NCI-H1417 (cell line): ENCODE results near the gene ZNF575.

Experiments
- DNase-seq, 3 experiments: peaks; one replicate each; lab custom pipeline; 2025; lab: John Stamatoyannopoulos, UW

The ZNF575 gene, protein sequence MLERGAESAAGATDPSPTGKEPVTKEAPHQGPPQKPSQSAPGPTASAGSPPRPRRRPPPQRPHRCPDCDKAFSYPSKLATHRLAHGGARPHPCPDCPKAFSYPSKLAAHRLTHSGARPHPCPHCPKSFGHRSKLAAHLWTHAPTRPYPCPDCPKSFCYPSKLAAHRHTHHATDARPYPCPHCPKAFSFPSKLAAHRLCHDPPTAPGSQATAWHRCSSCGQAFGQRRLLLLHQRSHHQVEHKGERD

DNA sequence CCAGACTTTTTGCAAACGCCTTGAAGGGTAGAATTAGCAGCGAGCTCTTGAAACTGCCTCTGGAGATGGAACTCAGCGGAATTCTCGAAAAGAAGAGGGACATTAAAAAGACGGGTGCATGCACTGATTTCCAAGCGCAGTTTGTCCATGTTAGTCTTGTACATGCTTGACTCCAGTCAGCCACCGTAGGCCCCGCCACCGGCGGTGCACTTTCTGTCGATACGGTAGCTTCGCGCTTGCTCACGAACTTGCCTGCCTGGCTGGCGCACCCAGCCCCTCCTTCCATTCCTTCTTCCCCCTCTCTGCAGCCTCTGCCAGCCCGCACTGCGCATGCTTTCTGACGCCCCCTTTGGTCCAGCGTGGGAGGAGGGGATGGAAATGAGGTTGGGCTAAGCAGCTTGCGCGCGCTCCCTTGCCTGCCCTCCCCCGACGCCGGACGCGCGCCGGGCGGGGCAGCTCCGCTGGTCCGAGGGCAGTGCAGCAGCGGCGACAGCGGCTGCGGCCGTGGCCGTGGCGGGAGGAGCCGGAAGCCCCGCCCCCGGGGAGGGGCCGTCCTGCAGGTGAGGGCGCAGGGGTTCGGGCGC, at the start of gene ZNF575:
Gene ZNF575, plus strand, starts transcription at position 227 of the 584 bp plus-strand sequence. CDS start 1,235 bp downstream, outside the sequence.
- peak; percentile 91 to 97 (median 94) for DNase-seq

DNA sequence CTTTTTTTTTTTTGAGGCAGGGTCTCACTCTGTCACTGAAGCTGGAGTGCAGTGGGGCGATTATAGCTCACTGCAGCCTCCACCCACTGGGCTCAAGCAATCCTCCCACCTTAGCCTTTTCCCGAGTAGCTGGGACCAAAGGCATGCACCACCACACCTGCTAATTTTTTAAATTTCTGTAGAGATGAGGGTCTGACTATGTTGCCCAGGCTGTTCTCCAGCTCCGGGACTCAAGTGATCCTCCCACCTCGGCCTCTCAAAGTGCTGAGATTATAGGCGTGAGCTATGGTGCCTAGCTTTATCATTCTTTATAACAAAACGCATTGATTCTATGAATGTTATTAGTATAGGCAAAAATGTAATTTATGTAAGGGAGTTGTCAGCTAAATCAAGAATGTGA, 49.7 kb upstream of the ZNF575 start:
- no peak for DNase-seq

DNA sequence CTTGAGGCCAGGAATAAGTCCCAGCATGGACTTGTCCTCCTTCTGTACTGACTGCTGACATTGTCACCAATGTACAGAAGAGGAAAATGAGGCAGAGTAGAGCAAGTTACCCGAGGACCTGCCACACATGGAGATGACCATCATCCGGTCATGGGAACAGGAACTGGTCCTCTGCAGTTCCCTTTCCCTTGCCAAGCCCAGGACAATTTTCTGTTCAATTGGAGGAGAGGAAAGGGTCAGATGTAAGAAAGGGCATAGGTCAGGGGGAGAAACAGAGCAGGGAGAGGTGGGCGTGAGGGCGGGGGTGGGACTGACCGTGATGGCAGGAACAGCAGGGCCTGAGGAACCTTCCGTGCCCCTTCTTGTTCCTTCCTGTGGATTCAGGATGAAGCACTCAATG, 47.0 kb upstream of the ZNF575 start:
- DNase-seq, result no peak

DNA sequence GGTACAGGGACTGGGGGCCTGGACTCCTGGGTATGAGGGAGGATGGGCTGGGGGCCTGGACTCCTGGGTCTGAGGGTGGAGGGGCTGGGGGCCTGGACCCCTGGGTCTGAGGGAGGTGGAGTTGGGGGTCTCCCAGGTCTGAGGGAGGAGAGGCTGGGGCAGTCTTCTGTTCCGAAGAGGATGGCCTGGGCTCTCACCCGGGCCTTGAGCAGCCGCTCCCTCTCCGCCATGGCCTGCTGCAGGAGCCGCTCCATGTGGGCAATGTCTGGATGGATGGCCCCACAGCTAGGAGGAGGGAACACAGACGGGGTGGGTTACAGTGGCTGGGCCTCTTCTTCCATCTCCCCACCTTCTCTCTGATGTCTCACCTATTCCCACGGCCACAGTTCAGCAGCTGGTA, 46.6 kb upstream of the ZNF575 start:
- no peak for DNase-seq

DNA sequence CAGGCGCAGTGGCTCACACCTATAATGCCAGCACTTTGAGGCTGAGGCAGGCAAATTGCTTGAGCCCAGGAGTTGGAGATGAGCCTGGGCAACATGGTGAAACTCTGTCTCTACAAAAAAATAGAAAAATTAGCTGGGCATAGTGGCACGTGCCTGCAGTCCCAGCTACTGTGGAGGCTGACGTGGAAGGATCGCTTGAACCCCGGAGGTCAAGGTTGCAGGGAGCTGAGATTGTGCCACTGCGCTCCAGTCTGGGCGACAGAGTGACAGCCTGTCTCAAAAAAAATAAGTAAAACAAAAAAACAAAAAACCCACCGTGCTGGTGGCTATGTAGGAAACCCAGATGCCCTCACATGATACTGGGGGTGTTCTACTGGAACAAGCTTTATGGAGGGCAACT, 44.8 kb upstream of the ZNF575 start:
- no peak for DNase-seq

DNA sequence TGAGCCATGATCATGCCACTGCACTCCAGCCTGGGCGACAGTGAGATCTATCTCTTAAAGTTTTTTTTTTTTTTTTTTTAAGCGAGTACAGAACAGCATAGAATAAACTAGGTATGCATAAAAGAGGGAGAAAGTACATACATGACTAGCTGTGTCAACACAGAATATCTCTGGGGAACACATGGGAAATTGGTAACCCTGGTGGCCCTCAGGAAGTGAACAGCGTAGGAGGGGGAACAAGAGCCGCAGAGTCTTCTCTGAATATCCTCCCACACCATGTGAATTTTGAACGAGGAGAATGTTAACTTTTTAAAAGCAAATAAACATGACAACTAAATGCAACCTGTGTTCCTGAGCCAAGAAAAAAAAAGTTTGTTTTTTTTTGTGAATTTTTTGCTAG, 43.7 kb upstream of the ZNF575 start:
- DNase-seq, result no peak

DNA sequence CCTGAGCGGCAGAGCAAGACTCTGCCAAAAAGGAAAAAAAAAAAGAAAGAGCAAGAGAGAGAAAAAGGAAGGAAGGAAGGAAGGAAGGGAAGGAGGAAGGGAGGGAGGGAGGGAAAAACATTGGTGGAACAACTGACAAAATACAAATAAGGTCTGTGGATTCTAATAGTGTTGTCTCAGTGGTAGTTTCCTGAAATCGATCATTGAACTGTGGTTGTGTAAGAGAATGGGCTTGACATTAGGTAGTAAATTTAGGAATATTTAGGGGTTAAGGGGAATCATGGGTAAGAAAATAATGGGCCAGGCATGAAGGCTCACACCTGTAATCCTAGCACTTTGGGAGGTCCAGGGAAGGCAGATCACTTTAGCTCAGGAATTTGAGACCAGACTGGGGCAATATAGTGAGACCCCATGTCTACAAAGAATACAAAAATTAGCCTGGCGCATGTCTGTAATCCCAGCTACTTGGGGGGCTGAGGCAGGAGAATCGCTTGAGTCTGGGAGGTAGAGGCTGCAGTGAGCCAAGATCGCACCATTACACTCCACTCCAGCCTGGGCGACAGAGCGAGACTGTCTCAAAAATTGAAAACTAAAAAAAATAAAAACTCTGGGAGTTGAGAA, 42.9 kb upstream of the ZNF575 start:
- no peak for DNase-seq

DNA sequence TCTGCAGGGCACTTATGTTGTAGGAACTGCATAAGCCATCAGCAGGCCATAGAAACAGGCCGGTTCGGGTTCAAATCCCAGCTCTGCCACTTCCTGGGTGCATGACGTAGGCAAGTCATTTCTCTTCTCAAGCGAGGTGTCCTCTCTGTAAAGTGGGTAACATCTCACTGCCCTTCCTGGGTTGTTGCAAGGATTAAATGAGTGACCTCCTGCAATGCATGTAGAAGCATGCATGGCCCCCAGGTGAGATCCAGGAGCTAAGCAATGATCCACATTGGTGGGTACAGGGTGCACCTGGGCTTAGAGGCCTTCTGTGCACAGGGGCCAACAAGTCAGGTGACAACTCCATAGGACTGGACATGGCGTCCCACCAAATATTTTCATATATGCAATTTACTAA, 42.2 kb upstream of the ZNF575 start:
- DNase-seq, result no peak

DNA sequence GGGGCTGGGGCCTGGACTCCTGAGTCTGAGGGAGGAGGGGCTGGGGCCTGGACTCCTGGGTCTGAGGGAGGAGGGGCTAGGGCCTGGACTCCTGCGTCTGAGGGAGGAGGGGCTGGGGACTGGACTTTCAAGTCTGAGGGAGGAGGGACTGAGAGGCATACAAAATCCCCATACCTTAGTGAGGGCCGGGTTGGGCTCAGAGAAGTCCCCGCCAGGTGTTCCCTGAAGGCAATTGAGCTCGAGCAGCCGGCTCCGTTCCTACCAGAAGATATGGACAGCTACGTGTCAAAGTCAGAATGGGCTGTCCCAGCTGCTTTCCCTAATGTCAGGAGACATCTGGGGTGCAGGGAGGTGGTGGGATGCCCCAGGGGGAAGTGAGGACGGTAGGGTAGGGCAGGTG, 37.9 kb upstream of the ZNF575 start:
- no peak for DNase-seq

DNA sequence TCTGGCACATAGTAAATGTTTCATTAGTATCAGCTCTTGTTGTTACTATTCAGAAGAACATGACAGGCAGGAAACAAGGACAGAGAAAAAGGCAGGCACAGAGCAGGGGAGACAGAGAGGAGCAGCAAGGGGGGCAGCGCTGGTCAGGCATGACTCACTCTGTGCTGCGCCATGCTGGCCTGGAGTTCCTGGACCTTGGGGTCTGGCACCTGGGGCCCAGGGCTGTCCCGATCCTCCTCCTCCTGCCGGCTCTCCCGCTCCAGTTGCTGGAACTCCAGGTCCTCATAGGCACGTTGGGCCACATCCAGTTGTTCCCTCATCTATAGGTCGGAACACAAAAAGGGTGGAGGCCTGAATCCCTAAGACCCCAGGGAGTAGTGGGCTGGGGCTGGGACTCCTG, 36.0 kb upstream of the ZNF575 start:
- DNase-seq, result no peak

DNA sequence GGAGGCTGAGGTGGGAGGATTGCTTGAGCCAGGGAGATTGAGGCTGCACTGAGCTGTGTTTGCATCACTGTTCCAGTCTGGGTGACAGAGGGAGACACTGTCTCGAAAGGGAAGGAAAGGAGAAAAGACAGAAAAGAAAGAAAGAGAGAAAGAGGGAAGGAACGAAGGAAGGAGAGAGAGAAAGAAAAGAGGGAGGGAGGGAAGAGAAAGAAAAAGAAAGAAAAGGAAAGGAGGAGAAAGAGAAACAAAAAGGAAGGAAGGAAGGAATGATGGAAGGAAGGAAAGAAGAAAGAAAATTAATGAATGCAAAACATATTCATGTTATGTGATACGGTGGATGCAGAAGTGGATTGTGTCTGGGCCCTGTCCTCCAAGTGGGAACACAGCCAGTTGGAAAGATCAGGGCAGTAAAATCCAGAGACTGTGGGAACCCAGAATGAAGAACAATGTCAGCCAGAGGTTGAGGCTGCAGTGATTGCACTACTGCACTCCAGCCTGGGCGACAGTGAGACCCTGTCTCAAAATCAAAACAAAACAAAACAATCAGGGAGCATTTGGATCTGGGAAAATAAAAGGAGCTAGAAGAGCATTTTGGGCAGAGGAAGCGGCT, 34.6 kb upstream of the ZNF575 start:
- no peak for DNase-seq

DNA sequence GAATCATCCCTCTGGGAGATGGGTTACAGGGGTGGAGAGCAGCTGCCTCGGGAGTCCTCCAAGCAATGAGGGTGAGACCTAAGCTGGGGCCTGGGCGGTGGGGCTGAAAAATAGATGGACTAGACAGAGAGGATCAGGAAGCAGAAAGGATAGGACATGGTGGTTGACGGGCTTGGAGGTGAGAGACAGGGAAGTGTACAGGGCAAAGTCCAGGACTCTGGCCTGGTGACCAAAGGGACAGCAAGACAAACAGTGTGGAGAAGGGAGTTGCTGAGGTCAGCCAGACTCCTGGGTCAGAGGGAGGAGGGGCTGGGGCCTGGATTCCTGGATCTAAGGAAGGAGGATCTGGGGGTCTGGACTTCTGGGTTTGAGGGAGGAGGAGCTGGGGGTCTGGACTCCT, 33.9 kb upstream of the ZNF575 start:
- DNase-seq, result no peak

DNA sequence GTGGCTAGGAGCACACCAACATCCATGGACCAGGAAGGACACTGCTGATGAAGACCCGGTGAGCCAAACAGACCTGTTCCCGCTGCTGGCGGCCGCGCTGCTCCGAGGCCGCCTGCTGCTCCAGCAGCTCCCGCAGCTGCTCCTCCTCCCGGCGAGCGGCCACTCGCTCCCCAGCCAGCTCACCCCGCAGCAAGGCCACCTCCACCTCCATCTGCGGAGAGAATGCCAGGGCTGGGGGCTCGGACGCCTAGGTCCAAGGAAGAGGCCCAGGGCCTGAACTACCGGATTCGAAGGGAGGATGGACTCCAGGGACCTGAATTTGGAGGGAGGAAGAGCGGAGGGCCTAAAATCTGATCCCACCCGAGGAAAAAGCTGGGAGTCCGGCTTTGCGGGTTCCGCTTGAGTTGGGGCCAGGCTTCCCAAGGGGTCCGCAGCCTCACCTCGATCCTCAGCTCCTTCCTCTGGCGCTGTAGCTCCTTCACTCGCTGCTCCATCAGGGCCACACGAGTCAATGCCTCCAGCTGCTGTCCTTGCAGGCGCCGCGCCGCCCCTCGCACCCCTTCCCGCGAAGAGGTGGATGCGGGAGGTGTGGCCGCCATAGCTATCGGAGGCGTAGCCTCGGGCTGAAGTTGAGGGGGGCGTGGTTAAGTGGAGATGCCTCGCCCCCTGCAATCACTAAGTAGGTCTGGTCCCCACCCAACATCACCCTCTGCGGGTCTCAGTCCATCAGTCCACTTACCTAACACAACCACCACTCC, 31.1 kb upstream of the ZNF575 start:
- DNase-seq, result no peak

DNA sequence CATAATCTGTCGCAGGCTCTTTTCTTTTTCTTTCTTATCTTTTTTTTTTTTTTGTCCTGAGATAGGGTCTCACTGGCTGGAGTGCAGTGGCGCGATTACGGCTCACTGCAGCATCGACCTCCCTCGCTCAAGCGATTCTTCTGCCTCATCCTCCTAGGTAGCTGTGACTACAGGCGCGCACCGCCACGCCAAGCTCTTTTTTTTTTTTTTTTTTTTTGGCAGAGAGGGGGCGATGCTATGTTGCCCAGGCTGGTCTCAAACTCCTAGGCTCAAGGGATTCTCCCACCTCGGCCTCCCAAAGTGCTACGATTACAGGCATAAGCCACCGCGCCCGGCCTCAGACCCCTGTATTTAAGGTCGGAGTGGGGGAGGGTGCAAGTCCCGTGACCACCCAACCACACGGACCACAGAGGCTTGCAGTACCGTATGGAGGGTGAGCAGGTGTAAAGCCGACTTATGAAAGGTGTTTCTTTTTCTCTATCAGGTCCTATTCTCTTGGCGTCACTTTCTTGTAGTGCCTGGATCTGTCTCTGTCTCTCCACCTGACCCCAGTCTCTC, 30.5 kb upstream of the ZNF575 start:
- no peak for DNase-seq

DNA sequence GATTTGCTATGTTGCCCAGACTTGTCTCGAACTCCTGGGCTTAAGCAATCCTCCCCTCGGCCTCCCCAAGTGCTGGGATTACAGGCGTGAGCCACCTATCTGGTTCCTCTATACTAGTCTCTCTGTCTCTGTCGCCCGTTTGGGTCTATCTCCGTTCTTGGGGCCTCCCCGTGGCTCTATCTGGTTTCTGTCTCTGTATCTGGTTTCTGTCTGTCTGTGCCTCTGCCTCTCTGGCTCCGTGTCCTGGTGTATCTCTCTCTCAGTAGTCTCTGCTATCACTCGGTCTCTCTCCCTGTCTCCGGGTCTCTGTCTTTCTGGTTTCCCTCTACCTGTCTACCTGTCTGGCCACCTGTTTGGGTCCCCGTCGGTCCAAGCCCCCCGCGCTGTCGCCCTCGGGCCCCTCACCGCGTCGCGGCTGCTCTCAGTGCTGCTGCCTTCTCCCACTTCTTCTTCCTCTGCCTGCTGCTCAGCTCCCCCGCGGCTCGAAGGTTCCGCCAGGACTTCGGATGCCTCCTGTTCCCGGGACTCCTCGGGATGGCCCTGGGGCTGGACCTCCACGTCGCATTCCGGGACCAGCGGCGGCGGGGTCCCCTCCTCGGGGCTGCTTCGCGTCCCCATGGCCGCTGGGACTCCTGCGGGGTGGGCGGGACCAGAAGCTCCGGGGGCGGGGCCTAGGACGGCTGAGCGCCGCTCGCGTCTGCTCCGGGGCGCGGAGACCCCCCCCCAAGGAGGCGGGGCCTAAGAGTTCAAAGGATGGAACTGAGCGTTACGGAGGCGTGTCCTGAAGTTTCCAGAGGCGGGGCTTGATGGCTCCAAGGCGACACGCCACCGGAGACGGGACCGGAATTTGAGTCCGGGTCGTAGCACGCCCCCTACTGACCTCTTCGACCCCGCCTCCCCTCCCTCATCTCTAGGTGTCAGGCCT, 29.2 kb upstream of the ZNF575 start:
- DNase-seq, result peak; percentile 20 to 92 (median 88)

DNA sequence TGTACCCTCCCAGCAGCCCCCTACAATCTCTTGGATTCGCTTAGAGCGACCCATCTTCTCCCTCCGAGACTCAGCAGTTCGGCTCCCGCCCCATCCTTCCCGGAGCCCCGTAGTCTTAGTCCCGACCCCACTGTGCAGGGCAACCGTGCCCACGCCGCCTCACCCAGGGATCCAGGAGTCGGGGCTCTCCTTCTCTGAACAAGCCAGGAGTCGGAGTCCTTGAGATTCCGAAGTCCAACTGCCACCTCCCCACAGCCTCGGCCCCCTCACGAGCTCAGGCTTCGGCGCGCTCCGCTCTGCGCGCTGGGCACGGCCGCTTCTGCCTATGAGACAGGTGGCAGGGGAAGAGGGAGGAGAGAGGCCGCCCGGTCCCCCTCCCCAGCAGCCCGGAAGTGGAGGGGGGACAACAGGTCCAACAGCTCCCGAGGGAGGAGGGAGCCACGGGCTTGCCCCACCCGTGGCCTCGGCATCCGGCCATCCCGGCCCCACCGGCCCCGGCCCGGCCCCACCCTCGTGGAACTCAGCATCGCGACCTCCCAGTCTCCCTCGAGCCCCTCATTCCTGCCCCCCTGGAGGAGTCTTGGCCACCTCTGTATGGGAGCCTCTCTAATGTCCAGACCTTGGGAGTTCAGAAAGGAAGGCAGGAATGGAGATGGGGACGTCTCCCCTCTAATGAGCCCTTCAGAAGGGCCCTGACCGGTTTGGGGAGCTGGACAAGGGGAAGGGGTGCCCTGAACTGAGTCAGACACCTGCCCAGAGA, 28.4 kb upstream of the ZNF575 start, which contains the start of gene PHLDB3:
Gene PHLDB3, minus strand, starts transcription at position 321 of the 760 bp plus-strand sequence. CDS start 628 bp downstream, outside the sequence.
- peak in 2 of 3 experiments; percentile 56 to 70 for DNase-seq

DNA sequence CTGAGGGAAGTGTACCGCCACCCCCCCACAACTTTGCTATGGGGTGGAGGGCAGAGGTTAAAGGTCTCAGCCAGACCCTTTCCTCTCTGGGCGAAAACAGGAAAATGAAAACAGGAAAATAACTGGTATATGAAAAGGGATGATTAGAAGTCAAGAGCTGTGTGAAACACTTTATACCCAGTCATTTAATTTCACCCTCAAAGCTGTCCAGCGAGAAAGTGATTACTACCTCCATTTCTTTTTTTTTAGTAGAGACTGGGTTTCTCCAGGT, 27.9 kb upstream of the ZNF575 start:
- no peak for DNase-seq

DNA sequence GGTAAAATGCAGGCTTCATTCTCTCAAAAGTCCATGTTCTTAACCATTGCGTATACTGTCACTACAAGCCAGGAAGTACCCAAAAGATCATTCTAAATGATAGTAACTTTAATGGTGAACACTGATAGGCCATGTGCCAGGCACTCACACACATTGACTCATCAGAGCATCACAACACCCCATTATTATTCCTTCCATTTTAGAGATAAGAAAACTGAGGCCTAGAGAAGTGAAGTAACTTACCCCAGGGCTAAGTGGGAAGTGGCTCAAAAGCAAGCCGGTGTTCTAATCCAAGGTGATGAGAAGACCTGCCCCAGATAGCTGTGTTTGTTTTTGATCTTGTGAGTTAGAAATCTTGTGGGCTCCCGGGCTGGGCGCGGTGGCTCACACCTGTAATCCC, 27.0 kb upstream of the ZNF575 start:
- DNase-seq, result no peak

DNA sequence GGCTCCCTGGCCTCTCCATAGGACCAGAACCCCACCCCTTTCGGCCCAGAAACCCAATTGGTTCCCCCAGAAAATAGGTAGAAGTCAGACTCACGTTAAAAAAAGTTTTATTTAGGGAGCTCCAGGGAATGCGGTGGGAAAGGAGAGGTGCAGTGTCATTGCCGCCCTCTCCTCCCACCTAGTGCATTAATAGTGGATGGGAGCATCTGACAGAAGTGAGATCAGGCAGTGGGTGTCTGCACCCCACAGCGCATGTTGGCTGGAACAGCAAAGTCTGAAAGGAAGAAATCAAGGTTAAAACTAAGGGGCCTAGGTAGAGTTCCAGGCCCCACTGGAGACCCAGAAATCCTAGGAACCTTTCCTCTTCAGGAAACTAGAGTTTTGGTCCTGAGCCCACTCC, 26.4 kb upstream of the ZNF575 start:
- no peak for DNase-seq

DNA sequence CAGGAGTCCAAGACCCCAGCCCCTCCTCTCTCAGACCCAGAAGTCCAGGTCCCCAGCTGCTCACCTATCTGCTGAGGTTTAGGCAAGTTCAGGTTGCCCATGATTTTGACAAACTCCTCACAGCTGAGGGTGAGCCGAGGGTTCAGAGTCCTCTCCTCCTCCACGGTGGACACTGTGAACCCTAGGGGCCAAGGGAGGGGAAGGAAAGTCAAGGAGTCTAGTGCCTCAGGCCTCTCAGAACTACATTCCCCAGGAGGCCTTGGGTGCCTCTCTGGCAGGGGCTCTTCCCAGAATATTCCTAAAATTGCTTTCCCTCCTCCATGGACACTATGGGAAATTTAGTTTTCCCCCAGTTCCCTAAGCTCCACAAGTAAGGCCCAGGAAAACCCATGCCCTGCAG, 25.1 kb upstream of the ZNF575 start:
- no peak for DNase-seq
